Liver (tissue), 9 donors: ENCODE measurements around the gene MRPL32. TPM values are rescaled to one million over a fixed set of nuclear protein-coding genes. Genes with fewer than 3 reads are reported as not detected.

Experiments
- DNase-seq: peaks from one replicate; pipeline ENCODE4 v3.0.0-alpha.2; 2017; ENCODE audit warnings: low spot score
- H3K27ac ChIP-seq, 2 donors: one replicate each; pipeline ENCODE4 v1.7.0; 2013; ENCODE audit warnings: inconsistent platforms in 2 of 2, low read length in 2 of 2, control low read depth in 1 of 2, low read depth in 1 of 2, mild to moderate bottlenecking in 1 of 2
- H3K27me3 ChIP-seq, 4 donors: one replicate each; pipeline versions ENCODE4 v1.6.1 to v1.7.0; 2013; ENCODE audit warnings: low read length in 3 of 4, inconsistent platforms in 1 of 4, mild to moderate bottlenecking in 1 of 4, moderate library complexity in 1 of 4; ENCODE audit not compliant: control insufficient read depth in 4 of 4, insufficient read depth in 4 of 4
- H3K36me3 ChIP-seq, 4 donors: one replicate each; pipeline versions ENCODE4 v1.6.1 to v1.7.0; 2013; ENCODE audit warnings: low read length in 3 of 4, mild to moderate bottlenecking in 3 of 4, low read depth in 1 of 4, moderate library complexity in 1 of 4; ENCODE audit not compliant: control insufficient read depth in 4 of 4, insufficient read depth in 3 of 4
- H3K4me1 ChIP-seq, 4 donors: one replicate each; pipeline versions ENCODE4 v1.6.1 to v1.7.0; 2013; ENCODE audit warnings: low read length in 3 of 4, mild to moderate bottlenecking in 3 of 4, moderate library complexity in 1 of 4; ENCODE audit not compliant: control insufficient read depth in 4 of 4, insufficient read depth in 4 of 4
- H3K4me3 ChIP-seq, 3 donors: one replicate each; pipeline versions ENCODE4 v1.6.1 to v1.7.0; 2013; ENCODE audit warnings: low read length in 3 of 3, control low read depth in 1 of 3, low read depth in 1 of 3, mild to moderate bottlenecking in 1 of 3
- H3K9ac ChIP-seq, 2 donors: one replicate each; pipeline ENCODE4 v1.7.0; 2013; ENCODE audit warnings: low read length in 2 of 2, mild to moderate bottlenecking in 2 of 2, moderate library complexity in 2 of 2, control low read depth in 1 of 2, low read depth in 1 of 2
- H3K9me3 ChIP-seq, 4 donors: one replicate each; pipeline versions ENCODE4 v1.6.1 to v1.7.0; 2013; ENCODE audit warnings: low read length in 3 of 4; ENCODE audit not compliant: control insufficient read depth in 4 of 4
- EGR1 ChIP-seq, 2 donors: IDR thresholded peaks; 2 replicates each; pipeline ENCODE4 v1.6.1; 2016 to 2018; ENCODE audit warnings: antibody characterized with exemption in 2 of 2, low read depth in 2 of 2
- FOXA1 ChIP-seq: IDR thresholded peaks from 2 replicates; pipeline ENCODE4 v1.6.1; 2016; ENCODE audit warnings: antibody characterized with exemption
- FOXA2 ChIP-seq: IDR thresholded peaks from 2 replicates; pipeline ENCODE4 v1.6.1; 2016; ENCODE audit warnings: antibody characterized with exemption
- GABPA ChIP-seq, 2 donors: IDR thresholded peaks in 1 of 2; conservative IDR thresholded peaks in 1 of 2; 2 replicates each; pipeline ENCODE4 v1.6.1; 2016; ENCODE audit warnings: antibody characterized with exemption in 2 of 2, mild to moderate bottlenecking in 1 of 2, moderate library complexity in 1 of 2
- HNF4A ChIP-seq, 2 donors: conservative IDR thresholded peaks; 2 replicates each; pipeline ENCODE4 v1.6.1; 2016; ENCODE audit warnings: antibody characterized with exemption in 2 of 2, mild to moderate bottlenecking in 2 of 2
- HNF4G ChIP-seq: IDR thresholded peaks from 2 replicates; pipeline ENCODE4 v1.6.1; 2016; ENCODE audit warnings: antibody characterized with exemption
- JUND ChIP-seq, 2 donors: IDR thresholded peaks; 2 replicates each; pipeline ENCODE4 v1.6.1; 2016; ENCODE audit warnings: antibody characterized with exemption in 2 of 2
- NR2F2 ChIP-seq: IDR thresholded peaks from 2 replicates; pipeline ENCODE4 v1.6.1; 2016; ENCODE audit warnings: antibody characterized with exemption
- RAD21 ChIP-seq, 2 donors: IDR thresholded peaks; 2 replicates each; pipeline ENCODE4 v1.6.1; 2016; ENCODE audit warnings: antibody characterized with exemption in 2 of 2, mild to moderate bottlenecking in 2 of 2
- RXRA ChIP-seq, 2 donors: IDR thresholded peaks; 2 replicates each; pipeline ENCODE4 v1.6.1; 2017 to 2018; ENCODE audit warnings: antibody characterized with exemption in 2 of 2, mild to moderate bottlenecking in 1 of 2
- SP1 ChIP-seq: IDR thresholded peaks from 2 replicates; pipeline ENCODE4 v1.6.1; 2018; ENCODE audit warnings: antibody characterized with exemption, mild to moderate bottlenecking
- TAF1 ChIP-seq: conservative IDR thresholded peaks from 2 replicates; pipeline ENCODE4 v1.6.1; 2016; ENCODE audit warnings: antibody characterized with exemption, mild to moderate bottlenecking
- YY1 ChIP-seq: IDR thresholded peaks from 2 replicates; pipeline ENCODE4 v1.6.1; 2016; ENCODE audit warnings: antibody characterized with exemption, mild to moderate bottlenecking
- WGBS: extraction: QIAGEN DNeasy Blood & Tissue Kit; methylation state at CpG from one replicate; pipeline ENCODE4 v1.1.7; 2013; 5-methylcytosine and 5-hydroxymethylcytosine counted together
- polyA plus RNA-seq, 2 donors: library from polyadenylated mRNA; stranded (reverse) in 1 of 2; unstranded in 1 of 2; fragments of 200-250 nt in 1 of 2; fragments of >200 nt in 1 of 2; fragmentation: Nextera tagmentation in 1 of 2; extraction: Ambion mirVana in 1 of 2; gene quantifications; one replicate each; pipeline versions ENCODE4 v1.2.1 to v1.2.3, GENCODE V29; 2013 to 2015
- total RNA-seq, 2 donors: library from RNA; depleted of rRNA; stranded (reverse); fragments of >200 nt; gene quantifications; one replicate each; pipeline ENCODE4 v1.2.3, GENCODE V29; 2014
- TF ChIP-seq, protein P1 (sequence below): IDR thresholded peaks from 2 replicates; pipeline ENCODE4 v1.6.1; 2016; ENCODE audit warnings: antibody characterized with exemption
- TF ChIP-seq, protein P2 (sequence below): IDR thresholded peaks from 2 replicates; pipeline ENCODE4 v1.6.1; 2016; ENCODE audit warnings: antibody characterized with exemption
- TF ChIP-seq, protein P3 (sequence below): IDR thresholded peaks from 2 replicates; pipeline ENCODE4 v1.6.1; 2016; ENCODE audit warnings: antibody characterized with exemption, mild to moderate bottlenecking
- TF ChIP-seq, protein P4 (sequence below): IDR thresholded peaks from 2 replicates; pipeline ENCODE4 v1.6.1; 2016; ENCODE audit warnings: antibody characterized with exemption
- TF ChIP-seq, protein P5 (sequence below): fragments of 150-350 bp; IDR thresholded peaks from 2 replicates; pipeline ENCODE4 v1.5.1; 2017; ENCODE audit warnings: improper control_type of control experiment, low read depth, low read length; ENCODE audit not compliant: missing input control
- donor health status: healthy.
- donor health status: healthy.
- donor health status: healthy.
- donor health status: healthy.
- donor health status: healthy.

MRPL32 gene
- total and polyA plus RNA-seq, 4 donors = 23.6 to 94.7 (median 47.9) TPM

DNA sequence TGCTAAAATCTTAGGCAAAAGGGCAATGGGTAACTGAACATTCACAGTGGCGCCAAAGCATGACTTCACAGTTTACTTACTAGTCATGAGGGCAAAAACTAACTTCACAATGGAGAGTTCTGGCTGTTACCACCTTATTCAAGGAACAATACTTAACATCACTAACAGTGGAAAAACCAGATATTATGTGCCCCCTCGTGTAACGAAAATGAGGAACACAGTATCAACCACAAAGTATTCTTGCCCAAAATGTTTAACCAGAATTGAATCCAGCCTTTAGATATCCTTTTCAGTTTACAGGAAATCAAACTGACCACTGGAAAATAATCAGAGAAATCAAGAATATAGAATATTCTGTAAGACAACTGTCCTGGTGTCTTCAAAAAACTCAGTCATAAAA is 29.8 kb upstream of the MRPL32 start:
- Histone ChIP-seq H3K36me3 (no peaks in the 10 kb centered on the region), H3K4me3 (no peak overlapping the region), H3K9ac (no peak overlapping the region), H3K4me1 (peaks cover 0 to 4% (median under 1%) of the 10 kb centered on the region in 4 donors), H3K27me3 (no peaks in the 10 kb centered on the region), H3K9me3 (peaks cover 0 to 10% (median under 1%) of the 10 kb centered on the region in 4 donors), H3K27ac (no peak overlapping the region)
- WGBS = 72% methylated on average over 3 of the region's 3 CpGs
- no peak for DNase-seq
- TF ChIP-seq HNF4G (no peak), JUND (IDR thresholded peaks at IDR 0.05) (no peak), NR2F2 (no peak), FOXA1 (no peak), EGR1 (IDR thresholded peaks at IDR 0.05; ENCODE audit: low read depth in 2 of 2) (no peak), RXRA (IDR thresholded peaks at IDR 0.05) (no peak), FOXA2 (no peak), GABPA (IDR thresholded peaks at IDR 0.05 in 1 of 2, conservative IDR thresholded peaks at IDR 0.05 in 1 of 2) (no peak), RAD21 (IDR thresholded peaks at IDR 0.05) (no peak), HNF4A (conservative IDR thresholded peaks at IDR 0.05) (no peak), SP1 (no peak), TAF1 (no peak)
- TF ChIP-seq, protein P1, sequence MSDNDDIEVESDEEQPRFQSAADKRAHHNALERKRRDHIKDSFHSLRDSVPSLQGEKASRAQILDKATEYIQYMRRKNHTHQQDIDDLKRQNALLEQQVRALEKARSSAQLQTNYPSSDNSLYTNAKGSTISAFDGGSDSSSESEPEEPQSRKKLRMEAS = no peak
- TF ChIP-seq, protein P2, sequence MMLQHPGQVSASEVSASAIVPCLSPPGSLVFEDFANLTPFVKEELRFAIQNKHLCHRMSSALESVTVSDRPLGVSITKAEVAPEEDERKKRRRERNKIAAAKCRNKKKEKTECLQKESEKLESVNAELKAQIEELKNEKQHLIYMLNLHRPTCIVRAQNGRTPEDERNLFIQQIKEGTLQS = no peak
- TF ChIP-seq, protein P3, sequence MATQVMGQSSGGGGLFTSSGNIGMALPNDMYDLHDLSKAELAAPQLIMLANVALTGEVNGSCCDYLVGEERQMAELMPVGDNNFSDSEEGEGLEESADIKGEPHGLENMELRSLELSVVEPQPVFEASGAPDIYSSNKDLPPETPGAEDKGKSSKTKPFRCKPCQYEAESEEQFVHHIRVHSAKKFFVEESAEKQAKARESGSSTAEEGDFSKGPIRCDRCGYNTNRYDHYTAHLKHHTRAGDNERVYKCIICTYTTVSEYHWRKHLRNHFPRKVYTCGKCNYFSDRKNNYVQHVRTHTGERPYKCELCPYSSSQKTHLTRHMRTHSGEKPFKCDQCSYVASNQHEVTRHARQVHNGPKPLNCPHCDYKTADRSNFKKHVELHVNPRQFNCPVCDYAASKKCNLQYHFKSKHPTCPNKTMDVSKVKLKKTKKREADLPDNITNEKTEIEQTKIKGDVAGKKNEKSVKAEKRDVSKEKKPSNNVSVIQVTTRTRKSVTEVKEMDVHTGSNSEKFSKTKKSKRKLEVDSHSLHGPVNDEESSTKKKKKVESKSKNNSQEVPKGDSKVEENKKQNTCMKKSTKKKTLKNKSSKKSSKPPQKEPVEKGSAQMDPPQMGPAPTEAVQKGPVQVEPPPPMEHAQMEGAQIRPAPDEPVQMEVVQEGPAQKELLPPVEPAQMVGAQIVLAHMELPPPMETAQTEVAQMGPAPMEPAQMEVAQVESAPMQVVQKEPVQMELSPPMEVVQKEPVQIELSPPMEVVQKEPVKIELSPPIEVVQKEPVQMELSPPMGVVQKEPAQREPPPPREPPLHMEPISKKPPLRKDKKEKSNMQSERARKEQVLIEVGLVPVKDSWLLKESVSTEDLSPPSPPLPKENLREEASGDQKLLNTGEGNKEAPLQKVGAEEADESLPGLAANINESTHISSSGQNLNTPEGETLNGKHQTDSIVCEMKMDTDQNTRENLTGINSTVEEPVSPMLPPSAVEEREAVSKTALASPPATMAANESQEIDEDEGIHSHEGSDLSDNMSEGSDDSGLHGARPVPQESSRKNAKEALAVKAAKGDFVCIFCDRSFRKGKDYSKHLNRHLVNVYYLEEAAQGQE = no peak
- TF ChIP-seq, protein P4, sequence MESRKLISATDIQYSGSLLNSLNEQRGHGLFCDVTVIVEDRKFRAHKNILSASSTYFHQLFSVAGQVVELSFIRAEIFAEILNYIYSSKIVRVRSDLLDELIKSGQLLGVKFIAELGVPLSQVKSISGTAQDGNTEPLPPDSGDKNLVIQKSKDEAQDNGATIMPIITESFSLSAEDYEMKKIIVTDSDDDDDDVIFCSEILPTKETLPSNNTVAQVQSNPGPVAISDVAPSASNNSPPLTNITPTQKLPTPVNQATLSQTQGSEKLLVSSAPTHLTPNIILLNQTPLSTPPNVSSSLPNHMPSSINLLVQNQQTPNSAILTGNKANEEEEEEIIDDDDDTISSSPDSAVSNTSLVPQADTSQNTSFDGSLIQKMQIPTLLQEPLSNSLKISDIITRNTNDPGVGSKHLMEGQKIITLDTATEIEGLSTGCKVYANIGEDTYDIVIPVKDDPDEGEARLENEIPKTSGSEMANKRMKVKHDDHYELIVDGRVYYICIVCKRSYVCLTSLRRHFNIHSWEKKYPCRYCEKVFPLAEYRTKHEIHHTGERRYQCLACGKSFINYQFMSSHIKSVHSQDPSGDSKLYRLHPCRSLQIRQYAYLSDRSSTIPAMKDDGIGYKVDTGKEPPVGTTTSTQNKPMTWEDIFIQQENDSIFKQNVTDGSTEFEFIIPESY = no peak
- TF ChIP-seq, protein P5, sequence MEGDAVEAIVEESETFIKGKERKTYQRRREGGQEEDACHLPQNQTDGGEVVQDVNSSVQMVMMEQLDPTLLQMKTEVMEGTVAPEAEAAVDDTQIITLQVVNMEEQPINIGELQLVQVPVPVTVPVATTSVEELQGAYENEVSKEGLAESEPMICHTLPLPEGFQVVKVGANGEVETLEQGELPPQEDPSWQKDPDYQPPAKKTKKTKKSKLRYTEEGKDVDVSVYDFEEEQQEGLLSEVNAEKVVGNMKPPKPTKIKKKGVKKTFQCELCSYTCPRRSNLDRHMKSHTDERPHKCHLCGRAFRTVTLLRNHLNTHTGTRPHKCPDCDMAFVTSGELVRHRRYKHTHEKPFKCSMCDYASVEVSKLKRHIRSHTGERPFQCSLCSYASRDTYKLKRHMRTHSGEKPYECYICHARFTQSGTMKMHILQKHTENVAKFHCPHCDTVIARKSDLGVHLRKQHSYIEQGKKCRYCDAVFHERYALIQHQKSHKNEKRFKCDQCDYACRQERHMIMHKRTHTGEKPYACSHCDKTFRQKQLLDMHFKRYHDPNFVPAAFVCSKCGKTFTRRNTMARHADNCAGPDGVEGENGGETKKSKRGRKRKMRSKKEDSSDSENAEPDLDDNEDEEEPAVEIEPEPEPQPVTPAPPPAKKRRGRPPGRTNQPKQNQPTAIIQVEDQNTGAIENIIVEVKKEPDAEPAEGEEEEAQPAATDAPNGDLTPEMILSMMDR = no peak

DNA sequence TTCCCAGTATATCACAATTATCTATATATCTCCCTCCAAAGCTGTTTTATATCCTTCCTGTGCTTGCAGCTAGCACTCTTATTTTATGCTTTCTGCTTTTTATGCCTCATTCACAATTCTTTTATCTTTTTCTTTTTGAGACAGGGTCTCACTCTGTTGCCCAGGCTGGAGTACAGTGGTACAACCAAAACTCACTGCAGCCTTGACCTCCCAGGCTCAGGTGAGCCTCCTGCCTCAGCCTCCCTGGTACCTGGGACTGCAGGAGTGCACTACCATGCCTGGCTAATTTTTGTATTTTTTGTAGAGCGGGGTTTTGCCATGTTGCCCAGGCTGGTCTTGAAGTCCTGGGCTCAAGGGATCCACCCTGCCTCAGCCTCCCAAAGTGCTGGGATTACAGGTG is 26.0 kb upstream of the MRPL32 start:
- Histone ChIP-seq H3K4me1 (peaks cover 2 to 41% (median 34%) of the 10 kb centered on the region in 4 donors), H3K9me3 (peaks cover 0 to 4% (median under 1%) of the 10 kb centered on the region in 4 donors), H3K9ac (no peak overlapping the region), H3K36me3 (no peaks in the 10 kb centered on the region), H3K4me3 (no peak overlapping the region), H3K27ac (no peak overlapping the region), H3K27me3 (no peaks in the 10 kb centered on the region)
- WGBS = 96% methylated on average over 1 of the region's 1 CpG
- DNase-seq = no peak
- no peak for TF ChIP-seq HNF4A (conservative IDR thresholded peaks at IDR 0.05)
- TF ChIP-seq, protein P3 = no peak
- no peak for TF ChIP-seq FOXA2
- TF ChIP-seq, protein P1 = no peak
- TF ChIP-seq JUND (IDR thresholded peaks at IDR 0.05) = no peak
- TF ChIP-seq RAD21 (IDR thresholded peaks at IDR 0.05) = no peak
- TF ChIP-seq, protein P4 = no peak
- TF ChIP-seq GABPA (IDR thresholded peaks at IDR 0.05 in 1 of 2, conservative IDR thresholded peaks at IDR 0.05 in 1 of 2) = no peak
- TF ChIP-seq FOXA1 = no peak
- TF ChIP-seq NR2F2 = no peak
- no peak for TF ChIP-seq SP1
- TF ChIP-seq YY1 = no peak
